HepG2 (cell line): ENCODE measurements around the gene MRPL27. TPM values are rescaled to one million over a fixed set of nuclear protein-coding genes. Genes with fewer than 3 reads are reported as not detected.

Experiments used
- AGO2 ChIP-seq: fragments of 200-400 bp; formaldehyde crosslinking; optimal IDR thresholded peaks from 2 replicates; pipeline ENCODE3; 2017; ENCODE audit warnings: mild to moderate bottlenecking, low read depth, low read length, moderate library complexity
- DR1 ChIP-seq: sonication (generic); formaldehyde crosslinking; IDR thresholded peaks from 2 replicates; pipeline ENCODE4 v1.8.0; 2021; ENCODE audit warnings: mild to moderate bottlenecking, missing genetic modification reagents, inconsistent platforms
- HDAC1 ChIP-seq: sonication (generic); formaldehyde crosslinking; IDR thresholded peaks from 2 replicates; pipeline ENCODE4 v1.5.1; 2020; ENCODE audit warnings: mild to moderate bottlenecking, missing genetic modification reagents
- KLF16 ChIP-seq, 2 experiments: sonication (generic) in 1 of 2; formaldehyde crosslinking in 1 of 2; IDR thresholded peaks; 2 replicates each; pipeline versions ENCODE4 v1.6.1 to v1.8.0; 2016 to 2023; ENCODE audit warnings: missing genetic modification reagents in 2 of 2, missing compliant biosample characterization in 1 of 2
- NFRKB ChIP-seq: fragments of 450-650 bp; IDR thresholded peaks from 2 replicates; pipeline ENCODE4 v1.6.1; 2017
- PHF21A ChIP-seq: sonication (generic); formaldehyde crosslinking; IDR thresholded peaks from 2 replicates; pipeline ENCODE4 v1.5.0; 2020; ENCODE audit warnings: mild to moderate bottlenecking, missing genetic modification reagents
- ZFP90 ChIP-seq: sonication (generic); formaldehyde crosslinking; IDR thresholded peaks from 2 replicates; pipeline ENCODE4 v1.8.0; 2022; ENCODE audit warnings: missing genetic modification reagents, mild to moderate bottlenecking, inconsistent platforms, borderline replicate concordance
- ZNF138 ChIP-seq: sonication (generic); formaldehyde crosslinking; IDR thresholded peaks from 2 replicates; pipeline ENCODE4 v1.5.0; 2020; ENCODE audit warnings: mild to moderate bottlenecking, low read depth, missing genetic modification reagents
- ZNF224 ChIP-seq: sonication (generic); formaldehyde crosslinking; IDR thresholded peaks from 2 replicates; pipeline ENCODE4 v1.5.0; 2020; ENCODE audit warnings: mild to moderate bottlenecking, missing genetic modification reagents
- ZNF232 ChIP-seq: sonication (generic); formaldehyde crosslinking; IDR thresholded peaks from 2 replicates; pipeline ENCODE4 v1.4.0; 2020; ENCODE audit warnings: missing genetic modification reagents, borderline replicate concordance
- ZNF441 ChIP-seq: sonication (generic); formaldehyde crosslinking; IDR thresholded peaks from 2 replicates; pipeline ENCODE4 v1.7.0; 2021; ENCODE audit warnings: missing genetic modification reagents, borderline replicate concordance
- ZNF547 ChIP-seq: sonication (generic); formaldehyde crosslinking; IDR thresholded peaks from 2 replicates; pipeline ENCODE4 v1.5.1; 2020; ENCODE audit warnings: mild to moderate bottlenecking, missing genetic modification reagents
- ZNF644 ChIP-seq: IDR thresholded peaks from 2 replicates; pipeline ENCODE4 v1.6.1; 2016; ENCODE audit warnings: low read depth
- ZNF749 ChIP-seq: sonication (generic); formaldehyde crosslinking; IDR thresholded peaks from 2 replicates; pipeline ENCODE4 v1.8.0; 2022; ENCODE audit warnings: mild to moderate bottlenecking, missing genetic modification reagents, moderate library complexity, borderline replicate concordance
- ZNF781 ChIP-seq: sonication (generic); formaldehyde crosslinking; IDR thresholded peaks from 2 replicates; pipeline ENCODE4 v1.5.1; 2020; ENCODE audit warnings: borderline replicate concordance, mild to moderate bottlenecking, missing genetic modification reagents; ENCODE audit errors: not compliant biosample characterization
- polyA plus RNA-seq, 8 experiments: library from polyadenylated mRNA; depleted of rRNA in 3 of 8; stranded (reverse) in 7 of 8; unstranded in 1 of 8; fragments of >200 nt; fragmentation: Illumina TruSeq in 4 of 8; extraction: Trizol in 4 of 8; gene quantifications; 2 replicates each; pipeline versions ENCODE4 v1.2.1 to v1.2.3, GENCODE V29; 2011 to 2016; ENCODE audit warnings: low read depth in 4 of 8, missing spikeins in 1 of 8, mixed read lengths in 1 of 8; ENCODE audit not compliant: insufficient read depth in 1 of 8
- total RNA-seq, 5 experiments: library from RNA; depleted of rRNA; stranded (reverse); fragments of >200 nt; fragmentation: Illumina TruSeq; extraction: Trizol; gene quantifications; 2 replicates each; pipeline ENCODE4 v1.2.3, GENCODE V29; 2016; ENCODE audit warnings: low read depth in 1 of 5
- TF ChIP-seq, protein P1 (sequence below): sonication (generic); formaldehyde crosslinking; IDR thresholded peaks from 2 replicates; pipeline ENCODE4 v1.4.0; 2020; ENCODE audit warnings: mild to moderate bottlenecking, missing genetic modification reagents
- TF ChIP-seq, protein P2 (sequence below): sonication (generic); formaldehyde crosslinking; conservative IDR thresholded peaks from 2 replicates; pipeline ENCODE4 v1.8.1; 2023; ENCODE audit warnings: missing genetic modification reagents
- TF ChIP-seq, protein P3 (sequence below): sonication (generic); formaldehyde crosslinking; IDR thresholded peaks from 2 replicates; pipeline ENCODE4 v1.5.0; 2020; ENCODE audit warnings: missing genetic modification reagents
- TF ChIP-seq, protein P4 (sequence below): sonication (generic); formaldehyde crosslinking; IDR thresholded peaks from 2 replicates; pipeline ENCODE4 v1.8.0; 2022; ENCODE audit warnings: missing genetic modification reagents, mild to moderate bottlenecking, borderline replicate concordance
- TF ChIP-seq, protein P5 (sequence below): sonication (generic); formaldehyde crosslinking; IDR thresholded peaks from 2 replicates; pipeline ENCODE4 v1.8.0; 2022; ENCODE audit warnings: missing genetic modification reagents, low read depth, mild to moderate bottlenecking, borderline replicate concordance

MRPL27 gene
- total and polyA plus RNA-seq, 2 of the 13 experiments (the other 11 are each of a cell fraction or from before 2014, with no cell fraction given), result 137 to 217 TPM

DNA sequence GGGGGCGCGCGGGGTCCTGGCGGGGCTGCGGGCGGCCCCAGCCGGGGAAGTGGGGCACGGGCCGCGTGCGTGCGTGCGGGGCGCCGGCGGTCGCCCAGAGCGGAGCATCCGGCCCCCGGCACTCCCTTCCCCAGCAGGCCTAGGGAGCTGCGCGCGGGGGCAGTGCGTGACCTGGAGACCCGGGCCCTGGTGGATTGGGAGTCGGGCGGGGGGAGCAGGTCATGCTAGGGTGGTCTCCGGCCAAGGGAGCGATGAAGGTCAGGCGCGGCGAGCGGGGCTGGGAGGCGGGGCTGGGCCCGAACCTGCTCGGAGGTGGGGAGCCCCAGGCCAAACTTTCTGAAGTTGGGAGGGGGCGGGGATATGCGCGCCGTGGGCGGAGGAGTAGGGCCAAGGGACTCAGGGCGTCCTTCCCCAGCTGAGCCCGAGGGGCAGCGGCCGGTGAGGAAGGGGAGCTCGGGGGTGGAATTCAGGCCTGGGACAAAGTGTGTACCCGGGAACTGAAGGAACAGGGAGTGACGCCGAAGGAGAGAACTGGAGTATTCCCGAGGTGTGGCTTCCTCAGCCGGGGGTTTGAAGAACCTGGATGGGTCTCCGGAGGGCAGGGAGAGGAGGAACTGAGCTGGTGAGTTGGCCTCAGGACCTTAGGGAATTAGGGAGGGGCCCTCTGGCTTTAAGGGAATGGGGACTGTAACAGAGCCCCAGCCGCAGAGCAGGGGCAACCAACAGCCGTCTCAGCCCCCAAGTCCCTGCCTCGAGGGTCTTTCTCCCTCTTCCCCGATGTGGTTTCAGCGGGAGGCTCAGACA is 26.5 kb downstream of the MRPL27 start (continued):
- peak; percentile 37 for TF ChIP-seq ZNF781 (CRISPR knock-in tag)
- TF ChIP-seq, protein P1, sequence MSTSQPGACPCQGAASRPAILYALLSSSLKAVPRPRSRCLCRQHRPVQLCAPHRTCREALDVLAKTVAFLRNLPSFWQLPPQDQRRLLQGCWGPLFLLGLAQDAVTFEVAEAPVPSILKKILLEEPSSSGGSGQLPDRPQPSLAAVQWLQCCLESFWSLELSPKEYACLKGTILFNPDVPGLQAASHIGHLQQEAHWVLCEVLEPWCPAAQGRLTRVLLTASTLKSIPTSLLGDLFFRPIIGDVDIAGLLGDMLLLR, result 0 out of 2 replicates have a peak, but pooled peaks have one; percentile 13
- TF ChIP-seq ZNF547, result 0 out of 2 replicates have a peak, but pooled peaks have one; percentile 47
- TF ChIP-seq, protein P2, sequence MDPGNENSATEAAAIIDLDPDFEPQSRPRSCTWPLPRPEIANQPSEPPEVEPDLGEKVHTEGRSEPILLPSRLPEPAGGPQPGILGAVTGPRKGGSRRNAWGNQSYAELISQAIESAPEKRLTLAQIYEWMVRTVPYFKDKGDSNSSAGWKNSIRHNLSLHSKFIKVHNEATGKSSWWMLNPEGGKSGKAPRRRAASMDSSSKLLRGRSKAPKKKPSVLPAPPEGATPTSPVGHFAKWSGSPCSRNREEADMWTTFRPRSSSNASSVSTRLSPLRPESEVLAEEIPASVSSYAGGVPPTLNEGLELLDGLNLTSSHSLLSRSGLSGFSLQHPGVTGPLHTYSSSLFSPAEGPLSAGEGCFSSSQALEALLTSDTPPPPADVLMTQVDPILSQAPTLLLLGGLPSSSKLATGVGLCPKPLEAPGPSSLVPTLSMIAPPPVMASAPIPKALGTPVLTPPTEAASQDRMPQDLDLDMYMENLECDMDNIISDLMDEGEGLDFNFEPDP (CRISPR knock-in tag), result 0 out of 2 replicates have a peak, but pooled peaks have one; percentile 79
- TF ChIP-seq ZNF224 (CRISPR knock-in tag), result 0 out of 2 replicates have a peak, but pooled peaks have one; percentile 79
- no peak for TF ChIP-seq ZNF232 (CRISPR knock-in tag)
- no peak; the same call in 1 of the 2 replicates for TF ChIP-seq ZNF749 (CRISPR knock-in tag)
- peak; percentile 27; the same call in 1 of the 2 replicates for TF ChIP-seq ZNF441 (CRISPR knock-in tag)
- peak; percentile 72; the same call in 1 of the 2 replicates for TF ChIP-seq HDAC1 (CRISPR knock-in tag)
- TF ChIP-seq ZFP90, result no peak
- TF ChIP-seq PHF21A, result no peak
- no peak for TF ChIP-seq AGO2
- TF ChIP-seq, protein P3, sequence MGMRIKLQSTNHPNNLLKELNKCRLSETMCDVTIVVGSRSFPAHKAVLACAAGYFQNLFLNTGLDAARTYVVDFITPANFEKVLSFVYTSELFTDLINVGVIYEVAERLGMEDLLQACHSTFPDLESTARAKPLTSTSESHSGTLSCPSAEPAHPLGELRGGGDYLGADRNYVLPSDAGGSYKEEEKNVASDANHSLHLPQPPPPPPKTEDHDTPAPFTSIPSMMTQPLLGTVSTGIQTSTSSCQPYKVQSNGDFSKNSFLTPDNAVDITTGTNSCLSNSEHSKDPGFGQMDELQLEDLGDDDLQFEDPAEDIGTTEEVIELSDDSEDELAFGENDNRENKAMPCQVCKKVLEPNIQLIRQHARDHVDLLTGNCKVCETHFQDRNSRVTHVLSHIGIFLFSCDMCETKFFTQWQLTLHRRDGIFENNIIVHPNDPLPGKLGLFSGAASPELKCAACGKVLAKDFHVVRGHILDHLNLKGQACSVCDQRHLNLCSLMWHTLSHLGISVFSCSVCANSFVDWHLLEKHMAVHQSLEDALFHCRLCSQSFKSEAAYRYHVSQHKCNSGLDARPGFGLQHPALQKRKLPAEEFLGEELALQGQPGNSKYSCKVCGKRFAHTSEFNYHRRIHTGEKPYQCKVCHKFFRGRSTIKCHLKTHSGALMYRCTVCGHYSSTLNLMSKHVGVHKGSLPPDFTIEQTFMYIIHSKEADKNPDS (CRISPR knock-in tag), result no peak; the same call in 1 of the 2 replicates
- no peak for TF ChIP-seq DR1
- TF ChIP-seq KLF16 (CRISPR knock-in tag; IDR thresholded peaks at IDR 0.05), result no peak; a peak in 1 of 4 replicates
- no peak for TF ChIP-seq NFRKB
- no peak for TF ChIP-seq ZNF644 (CRISPR knock-in tag)
- TF ChIP-seq, protein P4, sequence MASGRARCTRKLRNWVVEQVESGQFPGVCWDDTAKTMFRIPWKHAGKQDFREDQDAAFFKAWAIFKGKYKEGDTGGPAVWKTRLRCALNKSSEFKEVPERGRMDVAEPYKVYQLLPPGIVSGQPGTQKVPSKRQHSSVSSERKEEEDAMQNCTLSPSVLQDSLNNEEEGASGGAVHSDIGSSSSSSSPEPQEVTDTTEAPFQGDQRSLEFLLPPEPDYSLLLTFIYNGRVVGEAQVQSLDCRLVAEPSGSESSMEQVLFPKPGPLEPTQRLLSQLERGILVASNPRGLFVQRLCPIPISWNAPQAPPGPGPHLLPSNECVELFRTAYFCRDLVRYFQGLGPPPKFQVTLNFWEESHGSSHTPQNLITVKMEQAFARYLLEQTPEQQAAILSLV, result 0 out of 2 replicates have a peak, but pooled peaks have one; percentile 7
- TF ChIP-seq ZNF138 (CRISPR knock-in tag), result peak; percentile 9; the same call in 1 of the 2 replicates
- TF ChIP-seq, protein P5, sequence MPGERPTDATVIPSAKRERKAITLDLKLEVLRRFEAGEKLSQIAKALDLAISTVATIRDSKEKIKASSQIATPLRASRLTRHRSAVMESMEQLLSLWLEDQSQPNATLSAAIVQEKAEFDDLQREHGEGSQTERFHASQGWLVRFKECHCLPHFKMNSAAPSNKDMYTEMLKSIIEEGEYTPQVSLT (CRISPR knock-in tag), result no peak
